GM12873 (cell line): ENCODE data around the gene TRIM62.
A peak's percentile ranks its signal among the peaks of the same experiment; 100 is the strongest.

Experiments used
- CTCF ChIP-seq: IDR thresholded peaks from 2 replicates; pipeline ENCODE4 v1.5.1; 2012; ENCODE audit warnings: low read depth, mild to moderate bottlenecking, moderate library complexity, low read length, control low read depth; ENCODE audit not compliant: insufficient read depth; ENCODE audit errors: missing control alignments

The TRIM62 gene

GRCh38 chr1:33127001-33127823, 54.6 kb downstream of the TRIM62 start:
- TF ChIP-seq CTCF, result peak; percentile 95

GRCh38 chr1:33126411-33127000, 55.3 kb downstream of the TRIM62 start:
- no peak for TF ChIP-seq CTCF

- no peak for TF ChIP-seq CTCF
Observed at GRCh38 chr1:33123266-33123665, 58.6 kb downstream of the TRIM62 start.

- no peak for TF ChIP-seq CTCF
Observed at GRCh38 chr1:33122483-33123178, 59.2 kb downstream of the TRIM62 start.

GRCh38 chr1:33121728-33122127, 60.1 kb downstream of the TRIM62 start:
- no peak for TF ChIP-seq CTCF

GRCh38 chr1:33120436-33121231, 61.2 kb downstream of the TRIM62 start:
- TF ChIP-seq CTCF, result no peak

GRCh38 chr1:33119532-33120217, 62.2 kb downstream of the TRIM62 start:
- peak; percentile 61 for TF ChIP-seq CTCF
